ENCODE measurements around the gene GPR148.

The GPR148 gene

DNA sequence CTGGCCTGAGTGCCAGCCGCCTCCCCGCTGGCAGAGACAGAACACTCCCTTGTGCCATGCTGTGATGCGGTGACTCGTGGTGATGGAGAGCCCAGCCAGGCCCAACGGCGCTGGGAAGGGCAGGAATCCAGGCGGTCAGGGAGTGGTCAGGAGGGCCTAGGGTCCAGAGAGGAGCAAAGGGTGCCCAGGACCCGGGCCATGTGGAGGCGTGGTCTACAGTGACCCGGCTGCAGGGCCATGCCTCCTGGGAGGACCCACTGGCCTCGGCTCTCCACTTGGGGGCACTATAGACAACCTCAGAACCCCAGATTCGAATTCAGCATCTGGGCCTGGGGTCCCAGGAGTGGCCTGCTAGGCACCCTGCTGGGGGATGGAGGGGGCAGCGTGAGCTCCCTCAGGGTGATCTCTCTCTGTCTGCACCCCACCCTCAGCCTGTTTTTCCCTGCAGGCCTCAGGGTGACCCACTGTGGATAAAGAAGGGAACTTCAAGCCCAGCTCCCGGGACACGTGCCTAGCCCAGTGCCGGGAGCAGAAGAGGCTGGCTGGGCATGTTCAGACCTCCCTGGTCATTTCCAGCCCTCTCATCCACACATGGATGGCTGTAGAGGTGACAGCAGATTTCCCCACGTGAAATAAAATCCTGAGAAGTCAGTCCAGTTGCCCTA is 39.5 kb downstream of the GPR148 start:
- DNase-seq (ENCODE audit: low read depth in 2 of 3, low spot score in 1 of 3) = no peak

- no peak for DNase-seq (ENCODE audit: low read depth in 2 of 3, low spot score in 1 of 3)
Measured at GRCh38 chr2:130769343-130769907, 40.6 kb downstream of the GPR148 start.

DNA sequence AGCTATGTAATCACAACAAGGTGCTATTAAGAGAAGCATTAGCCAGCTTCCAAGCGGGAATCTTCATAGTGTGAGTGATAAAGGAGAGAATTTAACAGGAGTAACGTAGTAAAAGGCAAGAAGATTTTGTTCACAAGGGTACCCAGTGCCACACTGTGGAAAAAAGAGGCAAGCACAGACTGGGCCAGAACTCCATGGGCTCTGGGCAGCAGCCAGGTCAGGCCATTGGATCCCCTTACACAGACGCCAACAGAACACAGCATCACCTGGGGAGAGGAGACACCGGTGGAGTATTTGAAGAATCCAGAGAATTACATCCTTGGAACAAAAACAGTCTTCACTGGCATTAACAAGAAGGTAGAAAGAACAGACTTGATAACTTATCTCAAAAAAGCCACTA is 47.7 kb downstream of the GPR148 start:
- no peak for DNase-seq (ENCODE audit: low read depth in 2 of 3, low spot score in 1 of 3)

DNA sequence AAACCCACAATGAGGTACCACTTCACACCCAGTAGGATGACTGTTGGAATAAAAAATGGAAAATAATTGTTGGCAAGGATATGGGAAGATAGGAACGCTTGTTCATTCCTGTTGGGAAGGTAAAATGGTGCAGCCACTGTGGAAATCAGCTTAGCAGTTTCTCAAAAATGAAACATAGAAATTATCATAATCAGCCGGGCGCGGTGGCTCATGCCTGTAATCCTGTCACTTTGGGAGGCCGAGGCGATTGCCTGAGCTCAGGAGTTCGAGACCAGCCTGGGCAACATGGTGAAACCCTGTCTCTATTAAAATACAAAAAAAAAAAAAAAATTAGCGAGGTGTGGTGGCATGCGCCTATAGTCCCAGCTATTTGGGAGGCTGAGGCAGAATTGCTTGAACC is 49.9 kb downstream of the GPR148 start:
- no peak for DNase-seq (ENCODE audit: low read depth in 2 of 3, low spot score in 1 of 3)

Data from stimulated activated CD4-positive, alpha-beta T cell treated with anti-CD3 and anti-CD28 coated beads, Interleukin-12 subunit alpha, Interleukin-12 subunit beta, amount 100 ng/mL, for 48 hours (primary cell).